Uterus (tissue), 2 donors: ENCODE results near the gene ABCC2.

ENCODE experiments used
- POLR2A ChIP-seq, 2 donors: fragments of 450-650 bp; IDR thresholded peaks; one replicate each; pipeline ENCODE4 v1.6.1; 2016; ENCODE audit warnings: antibody characterized with exemption in 2 of 2, mild to moderate bottlenecking in 1 of 2, moderate library complexity in 1 of 2
- TF ChIP-seq, protein P1 (sequence below), 4 experiments: fragments of 200-600 bp in 2 of 4; fragments of 450-650 bp in 2 of 4; sonication (generic) in 2 of 4; IDR thresholded peaks; one replicate each; pipeline ENCODE4 v1.5.1; 2016 to 2019; ENCODE audit warnings: antibody characterized with exemption in 4 of 4, mild to moderate bottlenecking in 2 of 4, moderate library complexity in 1 of 4

DNA sequence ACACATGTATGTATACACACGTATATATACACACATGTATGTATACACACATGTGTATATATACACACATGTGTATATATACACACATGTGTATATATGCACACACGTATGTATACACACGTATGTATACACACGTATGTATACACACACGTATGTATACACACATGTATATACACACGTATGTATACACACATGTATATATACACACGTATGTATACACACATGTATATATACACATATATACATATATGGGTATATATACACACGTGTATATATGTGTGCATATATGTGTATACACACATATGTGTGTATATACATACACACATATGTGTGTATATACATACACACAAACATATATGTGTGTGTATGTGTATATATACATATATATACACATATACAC is 31.7 kb downstream of the ABCC2 start:
- TF ChIP-seq, protein P1, sequence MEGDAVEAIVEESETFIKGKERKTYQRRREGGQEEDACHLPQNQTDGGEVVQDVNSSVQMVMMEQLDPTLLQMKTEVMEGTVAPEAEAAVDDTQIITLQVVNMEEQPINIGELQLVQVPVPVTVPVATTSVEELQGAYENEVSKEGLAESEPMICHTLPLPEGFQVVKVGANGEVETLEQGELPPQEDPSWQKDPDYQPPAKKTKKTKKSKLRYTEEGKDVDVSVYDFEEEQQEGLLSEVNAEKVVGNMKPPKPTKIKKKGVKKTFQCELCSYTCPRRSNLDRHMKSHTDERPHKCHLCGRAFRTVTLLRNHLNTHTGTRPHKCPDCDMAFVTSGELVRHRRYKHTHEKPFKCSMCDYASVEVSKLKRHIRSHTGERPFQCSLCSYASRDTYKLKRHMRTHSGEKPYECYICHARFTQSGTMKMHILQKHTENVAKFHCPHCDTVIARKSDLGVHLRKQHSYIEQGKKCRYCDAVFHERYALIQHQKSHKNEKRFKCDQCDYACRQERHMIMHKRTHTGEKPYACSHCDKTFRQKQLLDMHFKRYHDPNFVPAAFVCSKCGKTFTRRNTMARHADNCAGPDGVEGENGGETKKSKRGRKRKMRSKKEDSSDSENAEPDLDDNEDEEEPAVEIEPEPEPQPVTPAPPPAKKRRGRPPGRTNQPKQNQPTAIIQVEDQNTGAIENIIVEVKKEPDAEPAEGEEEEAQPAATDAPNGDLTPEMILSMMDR (IDR thresholded peaks at IDR 0.05), result no peak
- no peak for TF ChIP-seq POLR2A (IDR thresholded peaks at IDR 0.05)
